C4-2B (cell line): ENCODE measurements around the gene NDUFA12.

Source experiments
- H3K27ac ChIP-seq: fragments of 450-650 bp; 2 replicates; pipeline ENCODE4 v1.5.1; 2017
- CTCF ChIP-seq: fragments of 450-650 bp; conservative IDR thresholded peaks from 2 replicates; pipeline ENCODE4 v1.5.1; 2017; ENCODE audit warnings: mild to moderate bottlenecking
- ZFX ChIP-seq: fragments of 450-650 bp; IDR thresholded peaks from 2 replicates; pipeline ENCODE4 v1.6.1; 2017

The NDUFA12 gene

DNA sequence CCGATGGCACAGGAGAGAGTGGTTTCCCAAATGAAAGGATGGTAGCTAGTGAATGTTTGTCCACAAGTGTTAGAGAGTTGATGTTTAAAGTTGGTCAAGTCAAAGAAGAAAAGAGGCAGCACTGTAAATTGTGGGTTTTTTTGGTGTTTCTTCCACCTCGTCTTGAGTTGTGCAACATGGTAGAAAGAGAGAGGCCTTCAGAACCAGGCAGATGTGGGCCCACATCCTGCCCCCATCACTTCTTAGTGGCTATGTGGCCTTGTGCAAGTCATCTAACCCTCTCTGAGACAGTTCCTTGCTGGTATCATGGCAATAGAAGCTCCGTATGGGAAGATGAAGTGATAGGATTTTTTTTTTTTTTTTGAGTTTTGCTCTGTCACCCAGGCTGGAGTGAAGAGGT, 60.8 kb downstream of the NDUFA12 start:
- H3K27ac ChIP-seq = no peak overlapping the region
- TF ChIP-seq CTCF (no peak), ZFX (no peak)

- H3K27ac ChIP-seq = no peak overlapping the region
- TF ChIP-seq CTCF = no peak
- TF ChIP-seq ZFX = no peak
Measured at GRCh38 chr12:94941440-94941862, 62.0 kb downstream of the NDUFA12 start.

GRCh38 chr12:94940771-94941170, 62.7 kb downstream of the NDUFA12 start:
- TF ChIP-seq CTCF (no peak), ZFX (no peak)
- no peak overlapping the region for H3K27ac ChIP-seq

DNA sequence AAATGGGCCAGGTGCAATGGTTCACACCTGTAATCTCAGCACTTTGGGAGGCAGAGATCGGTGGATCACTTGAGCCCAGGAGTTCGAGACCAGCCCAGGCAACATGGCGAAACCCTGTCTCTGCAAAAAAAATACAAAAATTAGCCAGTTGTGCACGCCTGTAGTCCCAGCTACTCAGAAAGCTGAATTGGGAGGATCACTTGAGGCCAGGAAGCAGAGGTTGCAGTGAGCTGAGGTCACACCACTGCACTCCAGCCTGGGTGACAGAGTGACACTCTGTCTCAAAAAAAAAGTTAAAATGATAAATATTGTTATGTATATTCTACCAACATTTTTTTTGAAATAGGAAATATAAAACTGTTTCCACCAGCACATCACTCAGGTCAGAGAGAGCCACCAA, 64.9 kb downstream of the NDUFA12 start:
- no peak for TF ChIP-seq ZFX
- H3K27ac ChIP-seq = no peak overlapping the region

- H3K27ac ChIP-seq = no peak overlapping the region
- TF ChIP-seq ZFX = no peak
- no peak for TF ChIP-seq CTCF
Measured at GRCh38 chr12:94930772-94931171, 72.7 kb downstream of the NDUFA12 start.

DNA sequence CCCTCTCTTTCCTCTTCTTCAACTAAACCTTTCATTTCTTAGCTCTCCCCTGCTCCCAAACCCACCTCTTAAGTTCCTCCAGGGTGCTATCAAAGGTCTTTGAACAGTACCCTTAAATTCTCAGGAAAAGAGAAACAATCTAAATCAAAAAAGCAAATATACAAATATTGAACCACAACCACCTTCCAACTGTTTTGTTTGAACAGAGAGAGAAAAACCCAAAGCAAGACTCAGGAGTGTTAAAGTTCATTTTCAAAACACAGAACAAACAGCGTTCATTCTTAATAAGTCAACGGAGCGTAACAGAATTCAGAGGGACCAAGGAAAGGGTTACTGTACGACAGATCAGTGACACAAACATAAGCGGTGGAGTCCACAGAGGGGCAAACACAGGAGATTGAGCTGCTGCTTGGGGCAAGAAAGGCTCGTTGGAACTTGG, 73.3 kb downstream of the NDUFA12 start:
- TF ChIP-seq ZFX (no peak), CTCF (no peak)
- no peak overlapping the region for H3K27ac ChIP-seq

DNA sequence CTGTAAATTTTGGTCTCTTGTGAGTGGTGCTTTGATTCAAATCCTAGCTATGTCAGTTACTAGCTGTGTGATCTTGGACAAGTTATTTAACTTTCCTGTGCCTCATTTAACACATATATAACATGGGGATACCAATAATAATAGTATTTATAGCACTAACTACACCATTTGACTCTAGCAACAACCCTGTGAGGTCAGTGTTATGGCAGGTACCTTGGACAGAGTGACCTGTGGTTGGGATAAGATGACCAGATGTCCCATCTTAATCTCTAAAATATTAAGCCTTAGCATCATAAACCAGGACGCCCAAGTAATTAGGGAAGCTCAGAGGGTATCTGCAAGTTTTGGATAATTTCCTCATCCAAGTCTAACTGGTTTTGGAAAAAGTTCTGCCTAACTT, 73.7 kb downstream of the NDUFA12 start:
- TF ChIP-seq CTCF (no peak), ZFX (no peak)
- no peak overlapping the region for H3K27ac ChIP-seq

- TF ChIP-seq ZFX (no peak), CTCF (no peak)
Measured at GRCh38 chr12:94925729-94926128, 77.8 kb downstream of the NDUFA12 start.

More at GRCh38 chr12:94925729-94926128, 77.8 kb downstream of the NDUFA12 start:
- no peak overlapping the region for H3K27ac ChIP-seq
